SU-DHL-6 (cell line): ENCODE data around the gene PCIF1.

Experiments
- H2AFZ ChIP-seq: fragments of 200-600 bp; sonication (generic); 2 replicates; pipeline ENCODE4 v1.6.1; 2014; ENCODE audit warnings: low read depth, mild to moderate bottlenecking, moderate library complexity, mixed read lengths, antibody characterized with exemption, low read length; ENCODE audit not compliant: severe bottlenecking
- H3F3A ChIP-seq: fragments of 200-600 bp; shearing (Covaris generic); 2 replicates; pipeline ENCODE4 v1.6.0; 2016; ENCODE audit warnings: antibody characterized with exemption, mild to moderate bottlenecking; ENCODE audit not compliant: insufficient read depth
- H3K27ac ChIP-seq: fragments of 200-600 bp; sonication (generic); 2 replicates; pipeline ENCODE4 v1.5.1; 2016; ENCODE audit warnings: low read depth, mild to moderate bottlenecking, low read length, moderate library complexity, mixed read lengths
- H3K27me3 ChIP-seq: fragments of 200-600 bp; sonication (generic), shearing (Covaris generic); 2 replicates; pipeline ENCODE4 v1.6.0; 2014; ENCODE audit warnings: mild to moderate bottlenecking, low read length
- H3K36me3 ChIP-seq: fragments of 200-600 bp; sonication (generic); 2 replicates; pipeline ENCODE4 v1.6.1; 2014; ENCODE audit warnings: mild to moderate bottlenecking, low read length, mixed read lengths
- H3K4me2 ChIP-seq: fragments of 300-600, 200-600 bp; shearing (Covaris generic), sonication (generic); 2 replicates; pipeline ENCODE4 v1.6.0; 2014; ENCODE audit warnings: low read length, low read depth, mild to moderate bottlenecking; ENCODE audit not compliant: poor library complexity, severe bottlenecking
- H3K4me3 ChIP-seq: fragments of 200-600 bp; sonication (generic); 2 replicates; pipeline ENCODE4 v1.5.1; 2014; ENCODE audit warnings: antibody characterized with exemption, low read length, mild to moderate bottlenecking, mixed read lengths; ENCODE audit not compliant: insufficient read depth, poor library complexity, severe bottlenecking
- H3K79me2 ChIP-seq: fragments of 200-600 bp; sonication (generic); 2 replicates; pipeline ENCODE4 v1.6.1; 2014; ENCODE audit warnings: mild to moderate bottlenecking, low read length, moderate library complexity; ENCODE audit not compliant: insufficient read depth
- H3K9ac ChIP-seq: fragments of 200-600 bp; sonication (generic); 2 replicates; pipeline ENCODE4 v1.7.0; 2014; ENCODE audit warnings: mild to moderate bottlenecking, low read length
- H3K9me2 ChIP-seq: fragments of 200-600 bp; sonication (generic); replicated peaks from 2 replicates; pipeline ENCODE4 v1.6.1; 2014; ENCODE audit warnings: low read length; ENCODE audit not compliant: insufficient read depth
- H3K9me3 ChIP-seq: fragments of 200-600 bp; sonication (generic); 2 replicates; pipeline ENCODE4 v1.6.1; 2014; ENCODE audit warnings: low read length, mixed read lengths; ENCODE audit not compliant: insufficient read depth
- H4K20me1 ChIP-seq: fragments of 200-600 bp; sonication (generic); 2 replicates; pipeline ENCODE4 v1.6.1; 2014; ENCODE audit warnings: low read depth, mild to moderate bottlenecking, antibody characterized with exemption, low read length, moderate library complexity, mixed read lengths
- EZH2phosphoT487 ChIP-seq: fragments of 200-600 bp; sonication (generic), shearing (Covaris generic); conservative IDR thresholded peaks from 2 replicates; pipeline ENCODE4 v1.6.1; 2018; ENCODE audit warnings: mild to moderate bottlenecking, antibody characterized with exemption, low read length, moderate library complexity, mixed read lengths
- TF ChIP-seq, protein P1 (sequence below): fragments of 200-600 bp; sonication (generic); IDR thresholded peaks from one replicate; pipeline ENCODE4 v1.5.1; 2017; ENCODE audit warnings: antibody characterized with exemption, mild to moderate bottlenecking, low read length, moderate library complexity; ENCODE audit not compliant: insufficient read depth, poor library complexity, severe bottlenecking

The PCIF1 gene

DNA sequence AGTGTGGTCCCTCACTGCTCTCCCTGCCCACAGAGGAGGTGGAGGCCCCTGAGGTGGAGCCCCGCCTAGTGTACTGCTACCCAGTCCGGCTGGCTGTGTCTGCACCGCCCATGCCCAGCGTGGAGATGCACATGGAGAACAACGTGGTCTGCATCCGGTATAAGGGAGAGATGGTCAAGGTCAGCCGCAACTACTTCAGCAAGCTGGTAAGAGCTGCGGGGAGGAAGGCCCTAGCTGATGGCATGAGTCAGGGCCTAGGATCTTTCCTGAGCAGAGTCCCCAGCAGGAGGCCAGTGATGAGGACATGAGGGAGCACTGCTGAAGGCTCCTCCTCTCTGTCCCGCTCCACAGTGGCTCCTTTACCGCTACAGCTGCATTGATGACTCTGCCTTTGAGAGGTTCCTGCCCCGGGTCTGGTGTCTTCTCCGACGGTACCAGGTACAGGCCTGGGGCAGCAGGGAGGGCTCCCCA lies 11.2 kb downstream of the PCIF1 start:
- H3K27ac ChIP-seq, result no peak overlapping the region

DNA sequence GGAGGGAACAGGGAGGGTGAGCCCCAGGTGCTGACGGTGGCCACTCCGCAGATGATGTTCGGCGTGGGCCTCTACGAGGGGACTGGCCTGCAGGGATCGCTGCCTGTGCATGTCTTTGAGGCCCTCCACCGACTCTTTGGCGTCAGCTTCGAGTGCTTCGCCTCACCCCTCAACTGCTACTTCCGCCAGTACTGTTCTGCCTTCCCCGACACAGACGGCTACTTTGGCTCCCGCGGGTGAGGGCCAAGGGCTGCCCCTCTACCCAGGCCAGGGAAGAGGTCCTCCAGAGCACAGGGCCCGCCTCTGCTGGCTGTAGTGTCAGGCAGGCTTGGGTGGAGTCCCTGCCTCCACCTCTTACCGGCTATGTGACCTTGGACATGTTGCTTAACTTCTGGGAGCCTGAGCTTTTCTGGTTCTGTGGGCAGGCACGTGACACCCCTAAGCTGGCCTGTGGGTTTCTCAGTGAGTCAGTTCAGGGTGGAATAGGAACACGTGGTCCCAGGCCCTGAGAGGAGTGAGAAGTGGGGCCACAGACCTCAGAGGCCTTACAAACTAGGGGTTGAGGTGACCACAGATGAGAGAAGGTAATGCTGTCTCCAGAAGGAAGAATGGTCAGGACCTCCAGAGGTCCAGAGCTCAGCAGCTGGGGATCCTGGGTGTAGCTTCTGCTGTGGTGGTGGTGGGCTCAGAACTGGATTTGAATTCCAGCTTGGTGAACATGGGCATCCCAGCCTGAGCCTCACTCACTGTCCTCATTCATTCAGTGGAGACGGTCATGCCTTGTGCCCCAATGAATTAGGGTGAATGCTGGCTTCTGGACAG lies 11.9 kb downstream of the PCIF1 start:
- Histone ChIP-seq H3K79me2 (no peaks in the 10 kb centered on the region), H2AFZ (no peak overlapping the region), H3K9ac (no peak overlapping the region), H3K36me3 (peaks cover 7% of the 10 kb centered on the region; the same call in 1 of the 2 replicates), H3K27ac (no peak overlapping the region), H3K4me3 (no peak overlapping the region), H3K4me2 (no peak overlapping the region), H3K9me3 (no peaks in the 10 kb centered on the region), H3K27me3 (no peaks in the 10 kb centered on the region), H3K9me2 (no peaks in the 10 kb centered on the region), H4K20me1 (no peaks in the 10 kb centered on the region), H3F3A (no peaks in the 10 kb centered on the region)
- TF ChIP-seq, protein P1, sequence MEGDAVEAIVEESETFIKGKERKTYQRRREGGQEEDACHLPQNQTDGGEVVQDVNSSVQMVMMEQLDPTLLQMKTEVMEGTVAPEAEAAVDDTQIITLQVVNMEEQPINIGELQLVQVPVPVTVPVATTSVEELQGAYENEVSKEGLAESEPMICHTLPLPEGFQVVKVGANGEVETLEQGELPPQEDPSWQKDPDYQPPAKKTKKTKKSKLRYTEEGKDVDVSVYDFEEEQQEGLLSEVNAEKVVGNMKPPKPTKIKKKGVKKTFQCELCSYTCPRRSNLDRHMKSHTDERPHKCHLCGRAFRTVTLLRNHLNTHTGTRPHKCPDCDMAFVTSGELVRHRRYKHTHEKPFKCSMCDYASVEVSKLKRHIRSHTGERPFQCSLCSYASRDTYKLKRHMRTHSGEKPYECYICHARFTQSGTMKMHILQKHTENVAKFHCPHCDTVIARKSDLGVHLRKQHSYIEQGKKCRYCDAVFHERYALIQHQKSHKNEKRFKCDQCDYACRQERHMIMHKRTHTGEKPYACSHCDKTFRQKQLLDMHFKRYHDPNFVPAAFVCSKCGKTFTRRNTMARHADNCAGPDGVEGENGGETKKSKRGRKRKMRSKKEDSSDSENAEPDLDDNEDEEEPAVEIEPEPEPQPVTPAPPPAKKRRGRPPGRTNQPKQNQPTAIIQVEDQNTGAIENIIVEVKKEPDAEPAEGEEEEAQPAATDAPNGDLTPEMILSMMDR, result no peak
- no peak for TF ChIP-seq EZH2phosphoT487

More for the DNA sequence above, 11.2 kb downstream of the PCIF1 start:
- no peak overlapping the region for H3K9ac ChIP-seq
- no peaks in the 10 kb centered on the region for H3K79me2 ChIP-seq
- H3F3A ChIP-seq, result no peaks in the 10 kb centered on the region
- H3K4me2 ChIP-seq, result no peak overlapping the region
- H2AFZ ChIP-seq, result no peak overlapping the region
- no peaks in the 10 kb centered on the region for H3K9me3 ChIP-seq
- H3K9me2 ChIP-seq, result no peaks in the 10 kb centered on the region
- TF ChIP-seq, protein P1, result no peak
- no peak for TF ChIP-seq EZH2phosphoT487
- H3K36me3 ChIP-seq, result peaks cover 7% of the 10 kb centered on the region; the same call in 1 of the 2 replicates
- no peak overlapping the region for H3K4me3 ChIP-seq
- H3K27me3 ChIP-seq, result no peaks in the 10 kb centered on the region
- no peaks in the 10 kb centered on the region for H4K20me1 ChIP-seq

DNA sequence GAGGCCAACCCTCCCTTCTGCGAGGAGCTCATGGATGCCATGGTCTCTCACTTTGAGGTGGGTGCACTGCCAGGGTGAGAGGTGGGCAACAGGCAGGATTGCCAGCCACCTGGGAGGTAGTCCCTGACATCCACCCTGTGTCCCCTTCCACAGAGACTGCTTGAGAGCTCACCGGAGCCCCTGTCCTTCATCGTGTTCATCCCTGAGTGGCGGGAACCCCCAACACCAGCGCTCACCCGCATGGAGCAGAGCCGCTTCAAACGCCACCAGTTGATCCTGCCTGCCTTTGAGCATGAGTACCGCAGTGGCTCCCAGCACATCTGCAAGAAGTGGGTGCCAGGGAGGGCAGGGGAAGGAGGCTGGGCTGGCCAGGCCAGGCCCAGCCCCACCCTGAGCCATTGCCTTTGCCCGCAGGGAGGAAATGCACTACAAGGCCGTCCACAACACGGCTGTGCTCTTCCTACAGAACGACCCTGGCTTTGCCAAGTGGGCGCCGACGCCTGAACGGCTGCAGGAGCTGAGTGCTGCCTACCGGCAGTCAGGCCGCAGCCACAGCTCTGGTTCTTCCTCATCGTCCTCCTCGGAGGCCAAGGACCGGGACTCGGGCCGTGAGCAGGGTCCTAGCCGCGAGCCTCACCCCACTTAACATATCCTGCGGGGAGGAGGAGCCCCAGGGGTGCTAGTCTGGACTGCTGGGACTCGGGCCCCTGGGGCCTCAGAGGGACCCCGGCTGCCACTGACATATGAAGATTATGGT lies 12.8 kb downstream of the PCIF1 start:
- Histone ChIP-seq H4K20me1 (no peaks in the 10 kb centered on the region), H3K4me3 (no peak overlapping the region), H3K27ac (no peak overlapping the region), H3K36me3 (peaks cover 7% of the 10 kb centered on the region; the same call in 1 of the 2 replicates), H3K4me2 (no peak overlapping the region), H2AFZ (no peak overlapping the region), H3K79me2 (no peaks in the 10 kb centered on the region), H3K9me3 (no peaks in the 10 kb centered on the region), H3K9me2 (no peaks in the 10 kb centered on the region), H3F3A (no peaks in the 10 kb centered on the region), H3K9ac (no peak overlapping the region), H3K27me3 (no peaks in the 10 kb centered on the region)
- TF ChIP-seq, protein P1, result no peak
- no peak for TF ChIP-seq EZH2phosphoT487
